ENCODE data around the gene KANTR. TPM values are rescaled to one million over a fixed set of nuclear protein-coding genes. Genes with fewer than 3 reads are reported as not detected.

The KANTR gene
- total RNA-seq, 1 experiment from 2014 or later, result 7.5 TPM

- Histone ChIP-seq H3K9me3 (ENCODE audit: control insufficient read depth in 1 of 2, insufficient read depth in 1 of 2, low read depth in 1 of 2, low read length in 2 of 2) (no peaks in the 10 kb centered on the region), H3K27me3 (ENCODE audit: insufficient read depth, low read length) (no peaks in the 10 kb centered on the region), H4K20me1 (ENCODE audit: insufficient read depth) (no peaks in the 10 kb centered on the region), H3K4me3 (replicated peaks in 1 of 2; ENCODE audit: low read depth in 1 of 2, low read length in 2 of 2) (no peak overlapping the region), H3K9ac (ENCODE audit: low read length) (no peak overlapping the region), H2AFZ (ENCODE audit: low read depth, low read length, poor library complexity, severe bottlenecking) (no peak overlapping the region), H3K79me2 (ENCODE audit: insufficient read depth, low read length) (no peaks in the 10 kb centered on the region), H3K36me3 (ENCODE audit: control insufficient read depth in 1 of 2, insufficient read depth in 2 of 2, low read length in 2 of 2) (no peaks in the 10 kb centered on the region), H3K27ac (ENCODE audit: low read depth, low read length) (no peak overlapping the region), H3K9me2 (ENCODE audit: insufficient read depth) (no peaks in the 10 kb centered on the region), H3K4me1 (ENCODE audit: control insufficient read depth in 1 of 2, insufficient read depth in 2 of 2, low read length in 2 of 2) (no peaks in the 10 kb centered on the region), H3K4me2 (ENCODE audit: low read length) (no peak overlapping the region)
- intact Hi-C loops (cut with micrococcal nuclease), result no loop called here
- BruUV-seq (replicated peaks), result no TSS peak
- ChIA-PET CTCF (no interaction called here), POLR2A (no interaction called here), RAD21 (ENCODE audit: low non-redundant PET in 1 of 2, low total read pairs in 2 of 2, uncharacterized antibody in 2 of 2, unreplicated experiment in 2 of 2) (no interaction called here)
- no peak for TF ChIP-seq MAX (IDR thresholded peaks at IDR 0.05)
- no peak for TF ChIP-seq YY1 (IDR thresholded peaks at IDR 0.05; ENCODE audit: extremely low read depth, insufficient replicate concordance, low read depth, low read length)
- no peak for TF ChIP-seq SIN3A (IDR thresholded peaks at IDR 0.05; ENCODE audit: low read depth)
- no peak for TF ChIP-seq CTCF (IDR thresholded peaks at IDR 0.05 in 2 of 3, conservative IDR thresholded peaks at IDR 0.05 in 1 of 3; ENCODE audit: borderline replicate concordance in 1 of 3, insufficient read depth in 1 of 3, low read depth in 2 of 3, low read length in 2 of 3)
- TF ChIP-seq POLR2AphosphoS5 (IDR thresholded peaks at IDR 0.05; ENCODE audit: low read depth, low read length), result no peak
- no peak for TF ChIP-seq POLR2A (IDR thresholded peaks at IDR 0.05; ENCODE audit: borderline replicate concordance, extremely low read depth, insufficient read depth, insufficient read length)
- TF ChIP-seq RAD21 (IDR thresholded peaks at IDR 0.05; ENCODE audit: low read depth), result no peak
- no peak for TF ChIP-seq ZBTB33 (IDR thresholded peaks at IDR 0.05; ENCODE audit: extremely low read depth, insufficient replicate concordance, low read length)
- no peak for TF ChIP-seq TCF7L2 (IDR thresholded peaks at IDR 0.05; ENCODE audit: borderline replicate concordance, extremely low read depth, insufficient read depth, insufficient read length)
- no peak for TF ChIP-seq ZNF274 (IDR thresholded peaks at IDR 0.05; ENCODE audit: low read depth, low read length)
- TF ChIP-seq REST (IDR thresholded peaks at IDR 0.05; ENCODE audit: low read depth), result no peak
- no peak for TF ChIP-seq ATF3 (IDR thresholded peaks at IDR 0.05)
- TF ChIP-seq CBX3 (IDR thresholded peaks at IDR 0.05; ENCODE audit: low read depth), result no peak
- TF ChIP-seq SP1 (IDR thresholded peaks at IDR 0.05; ENCODE audit: low read depth), result no peak
- no peak for TF ChIP-seq SRF (IDR thresholded peaks at IDR 0.05; ENCODE audit: low read depth)
- no peak for TF ChIP-seq FOSL1 (IDR thresholded peaks at IDR 0.05; ENCODE audit: low read depth)
- no peak for TF ChIP-seq EZH2phosphoT487 (IDR thresholded peaks at IDR 0.05; ENCODE audit: borderline replicate concordance)
- TF ChIP-seq EGR1 (IDR thresholded peaks at IDR 0.05; ENCODE audit: low read depth), result no peak
- DNase-seq (ENCODE audit: low read depth, low spot score), result no peak
- ATAC-seq, result no peak
Measured at GRCh38 chrX:53166103-53166502, 72.2 kb downstream of the KANTR start.
